Heart right ventricle (tissue), 16 donors: ENCODE measurements around the gene IGF1. TPM values are rescaled to one million over a fixed set of nuclear protein-coding genes. Genes with fewer than 3 reads are reported as not detected.

Source experiments
- ATAC-seq, 8 donors: fragments of 200-7000 bp; cut with Tn5 transposase; one replicate each; pipeline ENCODE4 v1.9.1; 2020; ENCODE audit warnings: mild to moderate bottlenecking in 8 of 8, moderate library complexity in 8 of 8, moderate number of reproducible peaks in 1 of 8
- DNase-seq, 2 donors: peaks; one replicate each; pipeline ENCODE4 v3.0.0-alpha.2; 2020
- H3K27ac ChIP-seq, 10 donors: fragments of 200-600 bp; sonication (generic) in 2 of 10; one replicate each; pipeline versions ENCODE4 v1.5.0 to v1.8.0; 2020 to 2022; ENCODE audit warnings: mild to moderate bottlenecking in 3 of 10
- H3K27me3 ChIP-seq, 7 donors: fragments of 200-600 bp; one replicate each; pipeline ENCODE4 v1.8.0; 2021 to 2022; ENCODE audit warnings: mild to moderate bottlenecking in 2 of 7
- H3K36me3 ChIP-seq, 9 donors: fragments of 200-600 bp; sonication (generic) in 1 of 9; one replicate each; pipeline versions ENCODE4 v1.5.0 to v1.8.0; 2020 to 2022; ENCODE audit warnings: mild to moderate bottlenecking in 2 of 9
- H3K4me1 ChIP-seq, 9 donors: fragments of 200-600 bp; sonication (generic) in 1 of 9; one replicate each; pipeline versions ENCODE4 v1.5.0 to v1.8.0; 2020 to 2022; ENCODE audit warnings: mild to moderate bottlenecking in 4 of 9
- H3K4me3 ChIP-seq, 10 donors: fragments of 200-600 bp; sonication (generic) in 2 of 10; one replicate each; pipeline versions ENCODE4 v1.5.0 to v1.8.0; 2020 to 2022; ENCODE audit warnings: mild to moderate bottlenecking in 7 of 10, moderate library complexity in 2 of 10
- H3K9me3 ChIP-seq, 11 donors: fragments of 200-600 bp in 10 of 11; sonication (generic) in 2 of 11; one replicate each; pipeline versions ENCODE4 v1.5.0 to v1.8.0; 2013 to 2022; ENCODE audit warnings: mild to moderate bottlenecking in 2 of 11, control low read depth in 1 of 11, moderate library complexity in 1 of 11
- CTCF ChIP-seq, 9 donors: fragments of 200-600 bp; sonication (generic) in 2 of 9; IDR thresholded peaks; one replicate each; pipeline versions ENCODE4 v1.5.0 to v1.8.0; 2021 to 2022; ENCODE audit warnings: antibody characterized with exemption in 9 of 9, mild to moderate bottlenecking in 5 of 9, moderate library complexity in 1 of 9
- whole genome bisulfite sequencing, 2 donors: extraction: QIAGEN DNeasy Blood & Tissue Kit; methylation state at CpG; one replicate each; pipeline ENCODE4 v1.1.7; 2013; ENCODE audit warnings: inconsistent platforms in 1 of 2; 5-methylcytosine and 5-hydroxymethylcytosine counted together
- intact Hi-C, 10 donors: fragments of 100-400 bp; cut with DNase I; formaldehyde crosslinking; loops; one replicate each; pipeline versions ENCODE4 v1.11.1 to v1.14.2; 2022
- polyA plus RNA-seq, 2 donors: library from polyadenylated mRNA; stranded (reverse); fragments of 200-250 nt; gene quantifications; one replicate each; pipeline ENCODE4 v1.2.3, GENCODE V29; 2013
- total RNA-seq, 10 donors: library from RNA; stranded (reverse); fragmentation: NEBNext Ultra II Directional in 3 of 10; extraction: Animal tissue kit (Norgen Biotek cat#: 25700) in 3 of 10; gene quantifications; one replicate each; pipeline versions ENCODE4 v1.2.1 to v1.2.4, GENCODE V29; 2021 to 2023
- donor health status: Arrhythmogenic right ventricular cardiomyopathy.
- donor health status: ischemic (EF 13 %, LVEDD 7.1; RV severe dilation, severe dysfunction).
- donor health status: healthy with polysubstance abuse.
- donor health status: DM: no; HTN: yes; CAD: no.
- donor health status: DM: no; HTN: no; CAD: no.
- donor health status: ischemic (EF 25% LVEDD 6.9; RV normal size, moderate dysfunction).
- donor health status: ischemic (EF 25% LVEDD 5.7; RV mildly dilated, moderate dysfunction).
- donor health status: healthy.
- donor health status: DM: yes; HTN: yes; CAD: no.
- donor health status: Ischemic cardiomyopathy.
- donor health status: ischemic (EF 35%, LVEDD 5.7; RV mildly dilated, moderate dysfunction).
- donor health status: nonischemic (EF 11% LVEDD 7.7; RV severe dilation, severe dysfunction).
- donor health status: DM: yes; HTN: yes; CAD: no.
- donor health status: PGD.
- donor health status: ischemic (EF 29% LVEDD 5.4; RV normal size, mild dysfunction).
- donor health status: nonischemic (EF 23%, LVEDD 6.1; RV moderate dilation, normal function).

The IGF1 gene
- total and polyA plus RNA-seq, 12 donors = 6.3 to 32.3 (median 8.9) TPM

- Histone ChIP-seq H3K4me3 (no peak overlapping the region), H3K9me3 (no peaks in the 10 kb centered on the region), H3K4me1 (no peaks in the 10 kb centered on the region), H3K27me3 (no peaks in the 10 kb centered on the region), H3K27ac (no peak overlapping the region), H3K36me3 (peaks cover 0 to 15% (median 0%) of the 10 kb centered on the region in 9 donors)
- DNase-seq (no peak), ATAC-seq (no peak)
- intact Hi-C loops = no loop called here
- no peak for TF ChIP-seq CTCF (IDR thresholded peaks at IDR 0.05)
- 69 to 79% methylated on average over 1 of the region's 1 CpG for WGBS, 2 donors
These were observed 80.7 kb downstream of the IGF1 start for GRCh38 chr12:102399653-102400052.

GRCh38 chr12:102396276-102396675, 84.1 kb downstream of the IGF1 start:
- DNase-seq (no peak), ATAC-seq (no peak)
- Histone ChIP-seq H3K4me3 (no peak overlapping the region), H3K27me3 (no peaks in the 10 kb centered on the region), H3K27ac (no peak overlapping the region), H3K4me1 (no peaks in the 10 kb centered on the region), H3K9me3 (no peaks in the 10 kb centered on the region), H3K36me3 (peaks cover 0 to 9% (median 0%) of the 10 kb centered on the region in 9 donors)
- TF ChIP-seq CTCF (IDR thresholded peaks at IDR 0.05) = no peak
- intact Hi-C loops = no loop called here
- 75 to 80% methylated on average over 2 of the region's 2 CpGs for WGBS, 2 donors

GRCh38 chr12:102394200-102394599, 86.2 kb downstream of the IGF1 start:
- no peak for TF ChIP-seq CTCF (IDR thresholded peaks at IDR 0.05)

GRCh38 chr12:102390068-102390467, 90.3 kb downstream of the IGF1 start:
- Histone ChIP-seq H3K36me3 (no peaks in the 10 kb centered on the region), H3K4me1 (no peaks in the 10 kb centered on the region), H3K4me3 (no peak overlapping the region), H3K9me3 (peaks cover 0 to 5% (median 0%) of the 10 kb centered on the region in 11 donors), H3K27ac (no peak overlapping the region), H3K27me3 (no peaks in the 10 kb centered on the region)
- no peak for ATAC-seq
- DNase-seq = no peak
- 77 to 83% methylated on average over 4 of the region's 4 CpGs for WGBS, 2 donors
- no peak for TF ChIP-seq CTCF (IDR thresholded peaks at IDR 0.05)
- intact Hi-C loops = no loop called here

More at GRCh38 chr12:102394200-102394599, 86.2 kb downstream of the IGF1 start:
- Histone ChIP-seq H3K4me1 (no peaks in the 10 kb centered on the region), H3K9me3 (no peaks in the 10 kb centered on the region), H3K4me3 (no peak overlapping the region), H3K27ac (no peak overlapping the region), H3K27me3 (no peaks in the 10 kb centered on the region), H3K36me3 (no peaks in the 10 kb centered on the region)
- DNase-seq (no peak), ATAC-seq (no peak)
- 77 to 79% methylated on average over 1 of the region's 1 CpG for WGBS, 2 donors
- intact Hi-C loops = no loop called here
